SIG-M5 (cell line): ENCODE data around the gene MIER2.
"Not testable (repeated sequence)": the region's sequence is repeated elsewhere in the genome, so short reads cannot be mapped to it uniquely, and the experiment has no call there.

ENCODE experiments used
- DNase-seq: peaks from one replicate; lab custom pipeline; 2025; lab: John Stamatoyannopoulos, UW

MIER2 gene

DNA sequence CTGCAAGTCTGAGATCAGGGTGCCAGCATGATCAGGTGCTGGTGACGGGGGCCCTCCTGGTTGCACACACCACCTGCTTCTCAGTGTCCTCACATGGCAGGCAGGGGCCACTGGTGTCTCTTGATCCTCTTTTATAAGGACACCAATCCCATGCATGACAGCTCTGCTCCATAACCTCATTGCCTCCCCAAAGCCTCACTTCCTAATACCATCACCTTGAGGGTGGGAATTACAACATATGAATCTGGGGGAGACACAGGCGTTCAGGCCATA, 15.0 kb upstream of the MIER2 start:
- DNase-seq, result no peak

- not testable (repeated sequence) for DNase-seq
Measured at GRCh38 chr19:355536-355935, 10.9 kb upstream of the MIER2 start.

DNA sequence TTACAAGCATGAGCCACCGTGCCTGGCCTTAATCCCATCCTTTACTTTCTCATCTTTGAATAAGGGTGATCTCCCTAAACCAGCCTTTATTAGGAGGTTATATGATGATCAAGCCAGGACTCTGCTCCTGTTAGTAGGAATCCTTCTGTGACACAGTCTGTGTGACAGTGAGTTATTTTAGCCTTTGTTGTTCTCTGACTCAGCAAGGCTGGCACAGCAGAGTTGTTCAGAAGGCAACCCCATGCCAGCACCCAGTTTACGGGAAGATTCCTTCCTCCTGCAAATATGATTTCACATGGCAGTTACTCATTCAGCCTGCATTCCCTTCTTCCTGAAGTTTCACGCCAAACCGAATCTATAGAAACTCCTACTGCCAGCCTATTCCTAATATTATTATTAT, 10.5 kb upstream of the MIER2 start:
- DNase-seq, result no peak

- no peak for DNase-seq
Measured at GRCh38 chr19:351976-352625, 7.5 kb upstream of the MIER2 start.

GRCh38 chr19:347946-348861, 3.6 kb upstream of the MIER2 start:
- no peak for DNase-seq

- no peak for DNase-seq
Measured at GRCh38 chr19:345320-345879, 804 bp upstream of the MIER2 start.

DNA sequence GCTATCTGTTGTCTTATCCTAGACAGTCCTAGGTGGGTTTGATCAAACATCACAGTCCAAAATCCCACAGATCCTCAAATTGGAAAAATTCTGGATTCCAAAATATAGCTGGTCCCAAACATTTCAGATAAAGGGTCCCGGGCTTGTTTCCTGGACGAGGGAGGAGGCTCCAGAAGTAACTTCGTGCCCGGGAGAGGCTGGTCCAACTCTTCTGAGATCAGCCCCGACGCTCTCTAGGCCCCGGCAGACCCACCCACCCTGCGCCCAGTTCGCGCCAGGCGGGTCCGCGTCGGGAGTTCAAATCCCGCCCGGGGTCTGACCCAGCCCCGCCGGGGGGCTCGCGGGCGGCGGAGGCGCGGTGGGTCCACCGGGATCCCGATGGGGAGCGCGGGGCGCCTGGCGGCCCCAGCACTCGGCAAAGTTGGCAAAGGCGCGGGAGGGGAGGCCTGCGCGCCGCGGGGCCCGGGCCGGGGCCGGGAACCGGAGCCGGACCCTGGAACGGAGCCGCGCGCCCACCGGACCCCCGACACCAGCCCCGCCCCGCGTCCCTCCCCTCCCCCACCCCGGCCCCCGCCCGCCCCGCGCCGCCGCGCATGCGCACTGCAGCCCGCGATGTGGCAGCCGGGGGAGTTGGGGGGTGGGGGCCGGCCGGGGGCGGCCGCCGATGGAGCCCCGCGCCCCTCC, 513 bp downstream of the MIER2 start:
- DNase-seq, result no peak

- no peak for DNase-seq
Measured at GRCh38 chr19:343451-343931, 1.1 kb downstream of the MIER2 start.

DNA sequence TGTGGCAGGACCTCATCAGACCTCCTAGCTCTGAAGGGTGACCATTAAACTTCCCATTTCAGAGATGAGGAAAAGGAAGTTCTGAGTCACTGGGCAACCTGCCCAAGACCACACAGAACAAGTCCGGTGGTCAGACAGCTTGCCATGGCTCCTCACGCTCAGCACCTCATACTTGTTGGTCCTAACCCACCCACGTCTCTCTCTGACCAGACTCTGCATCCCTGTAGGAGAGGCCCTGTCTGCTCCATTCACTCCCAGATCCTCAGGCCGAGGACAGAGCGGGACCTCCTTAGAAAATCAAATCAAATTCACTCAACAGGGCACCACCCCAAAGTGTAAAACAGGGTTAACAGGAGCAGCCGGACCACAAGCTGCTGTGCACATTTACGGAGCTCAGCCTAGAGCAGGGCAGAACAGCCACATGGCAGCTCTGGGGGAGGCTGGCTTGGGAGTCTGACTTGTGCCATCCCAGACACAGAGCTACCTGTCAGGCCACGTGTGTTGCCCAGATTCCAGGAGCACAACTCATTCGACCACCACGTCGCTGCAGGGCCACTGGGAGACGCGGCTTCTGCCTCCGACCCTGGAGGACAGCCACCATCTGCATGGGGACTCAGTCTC, 1.7 kb downstream of the MIER2 start:
- DNase-seq, result no peak

DNA sequence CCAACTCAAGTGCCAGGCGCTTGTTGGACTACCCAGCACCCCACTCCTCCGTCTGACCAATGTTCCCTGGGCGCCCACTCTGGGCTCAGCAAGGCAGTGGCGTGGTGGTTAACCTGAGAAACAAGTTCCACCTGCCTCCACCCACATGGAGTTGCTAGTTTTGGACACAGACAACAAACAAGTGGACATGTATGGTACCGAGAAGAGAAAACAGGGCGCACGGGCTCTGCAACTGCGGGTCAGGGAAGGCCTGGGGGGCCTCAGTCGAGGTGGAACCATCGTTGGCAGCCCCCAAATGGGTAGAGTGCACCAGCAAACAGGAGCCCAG, 2.5 kb downstream of the MIER2 start:
- DNase-seq, result no peak

GRCh38 chr19:341386-342127, 3.0 kb downstream of the MIER2 start:
- no peak for DNase-seq

DNA sequence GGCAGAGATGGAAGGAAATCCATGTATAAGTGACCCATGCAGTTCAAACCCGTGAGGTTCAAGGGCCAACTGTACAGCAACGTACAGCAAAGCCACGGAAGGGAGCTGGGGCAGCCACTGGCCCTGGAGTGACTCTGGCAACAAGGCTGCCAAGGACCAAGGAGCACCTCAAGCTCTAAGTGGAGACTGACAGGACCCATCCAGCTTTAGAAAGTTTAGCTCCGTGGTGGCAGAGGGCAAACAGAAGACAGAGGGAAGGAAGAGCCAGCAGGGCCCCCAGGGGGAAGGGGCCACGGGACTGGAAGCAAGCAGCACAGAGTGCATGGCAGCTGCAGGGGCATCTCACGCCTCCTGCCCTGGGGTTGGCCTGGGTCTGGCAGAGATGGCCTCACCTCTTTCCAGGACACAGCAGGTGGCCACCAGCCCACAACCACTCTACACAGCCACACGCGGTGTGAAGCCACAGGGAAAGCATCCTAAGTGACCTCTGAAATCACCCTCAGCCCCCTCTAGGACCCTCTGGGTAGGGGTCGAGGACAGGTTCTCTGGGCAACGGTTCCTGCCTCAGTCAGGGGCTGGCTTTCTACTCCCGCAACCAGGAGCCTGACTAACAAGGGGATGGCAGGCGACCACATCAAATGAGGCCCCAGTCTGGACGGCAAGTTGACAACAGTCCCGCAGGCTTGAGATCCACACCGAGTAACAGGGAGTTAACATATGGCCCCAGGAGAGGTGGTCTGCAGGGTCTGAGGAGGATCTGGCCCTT, 3.8 kb downstream of the MIER2 start:
- DNase-seq, result no peak

- DNase-seq, result no peak
Measured at GRCh38 chr19:339262-339887, 5.2 kb downstream of the MIER2 start.

GRCh38 chr19:338421-338820, 6.2 kb downstream of the MIER2 start:
- DNase-seq, result no peak

DNA sequence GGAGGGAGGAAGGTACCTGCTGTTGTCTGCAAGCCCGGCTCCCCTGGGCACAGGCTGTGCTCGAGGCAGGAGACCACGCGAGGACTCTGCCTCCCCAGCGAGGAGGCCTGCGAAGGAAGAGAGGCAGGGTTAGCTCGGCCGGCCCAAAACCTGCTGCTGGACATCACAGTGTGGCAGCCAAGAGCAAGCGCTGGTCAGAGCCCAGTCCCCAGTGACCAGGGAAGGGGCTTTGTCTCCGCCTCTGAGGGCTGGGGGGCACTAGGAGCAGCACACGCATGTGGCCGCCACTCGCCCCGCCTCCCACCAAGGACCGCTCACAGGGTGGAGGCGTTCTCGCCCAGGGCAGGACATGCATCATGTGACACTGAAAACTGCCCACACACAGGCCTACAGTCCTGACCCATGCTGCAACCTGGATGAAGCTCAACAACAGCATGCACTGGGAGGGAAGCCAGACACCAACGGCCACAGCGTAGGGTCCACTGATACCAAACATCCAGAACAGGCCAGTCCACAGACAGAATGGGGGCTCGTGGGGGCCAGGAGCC, 8.5 kb downstream of the MIER2 start:
- DNase-seq, result no peak

DNA sequence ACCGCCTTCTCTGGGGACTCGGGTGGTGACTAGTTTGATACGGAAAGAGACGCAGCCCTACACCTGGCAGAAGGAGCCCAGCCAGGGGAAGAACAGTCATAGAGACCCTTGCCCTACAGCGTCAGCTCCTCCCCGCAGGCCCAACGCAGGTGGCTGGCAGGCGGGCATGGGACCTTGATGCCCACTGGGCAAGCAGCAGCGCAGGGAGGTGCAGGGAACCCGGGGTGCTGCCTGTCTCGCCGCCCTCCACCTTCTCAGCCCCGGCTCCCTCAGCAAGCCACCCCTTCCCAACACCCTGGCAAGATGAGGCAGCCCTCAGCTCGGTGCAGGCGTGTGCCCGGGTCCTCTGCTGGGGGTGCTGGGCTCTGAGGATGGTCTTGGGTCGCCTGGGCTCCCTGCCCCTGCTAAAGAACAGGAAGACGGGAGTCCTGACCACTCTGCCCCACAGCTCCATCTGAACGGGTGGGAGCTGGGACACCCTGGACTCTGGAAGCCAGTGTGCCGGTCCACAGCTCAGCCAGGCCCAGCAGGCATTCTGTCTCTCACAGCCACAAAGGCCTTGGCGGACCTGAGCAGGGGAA, 9.0 kb downstream of the MIER2 start:
- no peak for DNase-seq

DNA sequence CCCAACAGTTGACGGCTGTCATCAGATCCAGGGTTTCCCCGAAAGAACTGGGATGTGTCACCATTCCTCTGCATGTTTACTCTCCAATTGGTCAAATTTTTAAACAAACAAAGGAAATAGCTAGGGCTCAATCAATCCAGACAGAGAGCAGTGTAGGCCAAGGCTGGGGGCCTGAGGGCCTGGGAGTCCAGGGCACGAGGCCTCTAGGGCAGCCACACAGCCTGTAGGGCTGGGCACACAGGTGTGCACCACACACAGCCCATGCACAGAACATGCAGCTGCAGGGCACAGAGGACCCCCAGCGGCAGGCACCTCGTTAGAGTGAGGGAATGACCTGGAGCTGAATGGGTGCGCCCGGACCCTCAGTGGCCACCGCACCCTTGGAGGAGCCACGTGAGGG, 9.5 kb downstream of the MIER2 start:
- no peak for DNase-seq

DNA sequence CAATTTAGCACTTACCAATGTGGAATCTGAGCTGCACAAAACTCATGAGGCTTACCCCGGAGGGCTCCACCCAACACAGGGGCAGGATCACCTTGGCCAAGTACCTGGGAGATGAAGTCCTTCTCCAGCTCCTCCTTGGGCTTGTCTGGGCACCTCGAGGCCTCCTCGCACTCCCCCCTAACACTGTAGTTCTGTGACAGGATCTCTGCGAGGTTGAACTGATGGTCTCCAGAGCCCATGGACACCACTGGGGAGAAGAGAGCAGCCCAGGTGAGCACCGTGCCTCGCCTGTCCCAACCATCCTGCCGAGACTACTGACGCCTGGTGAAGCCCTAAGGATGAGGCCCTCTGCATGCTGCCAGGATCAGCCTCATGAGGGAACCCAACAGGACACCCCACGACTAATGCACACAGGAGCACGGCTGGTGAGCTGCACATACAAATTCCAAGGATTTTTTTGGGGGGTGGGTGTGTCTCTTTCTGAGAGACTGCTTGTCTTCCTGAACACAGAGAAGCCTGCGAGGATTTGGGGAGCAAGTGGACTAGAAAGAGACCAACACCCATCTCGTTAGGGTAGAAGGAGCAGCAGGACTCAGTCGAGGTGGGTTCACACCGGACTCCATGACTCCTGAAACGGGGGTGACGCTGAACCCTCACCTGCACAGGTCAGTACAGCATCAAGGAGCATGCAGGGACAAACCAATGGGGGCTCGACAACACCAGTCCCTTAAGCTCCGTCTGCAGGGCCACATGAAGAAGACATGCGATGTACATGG, 10.1 kb downstream of the MIER2 start:
- no peak for DNase-seq

- DNase-seq, result no peak
Measured at GRCh38 chr19:330503-330902, 14.1 kb downstream of the MIER2 start.
